Measurements from ENCODE around the gene GNAL.
A peak's percentile ranks its signal among the peaks of the same experiment; 100 is the strongest.
"Not testable (repeated sequence)": the region's sequence is repeated elsewhere in the genome, so short reads cannot be mapped to it uniquely, and the experiment has no call there.

GNAL gene

DNA sequence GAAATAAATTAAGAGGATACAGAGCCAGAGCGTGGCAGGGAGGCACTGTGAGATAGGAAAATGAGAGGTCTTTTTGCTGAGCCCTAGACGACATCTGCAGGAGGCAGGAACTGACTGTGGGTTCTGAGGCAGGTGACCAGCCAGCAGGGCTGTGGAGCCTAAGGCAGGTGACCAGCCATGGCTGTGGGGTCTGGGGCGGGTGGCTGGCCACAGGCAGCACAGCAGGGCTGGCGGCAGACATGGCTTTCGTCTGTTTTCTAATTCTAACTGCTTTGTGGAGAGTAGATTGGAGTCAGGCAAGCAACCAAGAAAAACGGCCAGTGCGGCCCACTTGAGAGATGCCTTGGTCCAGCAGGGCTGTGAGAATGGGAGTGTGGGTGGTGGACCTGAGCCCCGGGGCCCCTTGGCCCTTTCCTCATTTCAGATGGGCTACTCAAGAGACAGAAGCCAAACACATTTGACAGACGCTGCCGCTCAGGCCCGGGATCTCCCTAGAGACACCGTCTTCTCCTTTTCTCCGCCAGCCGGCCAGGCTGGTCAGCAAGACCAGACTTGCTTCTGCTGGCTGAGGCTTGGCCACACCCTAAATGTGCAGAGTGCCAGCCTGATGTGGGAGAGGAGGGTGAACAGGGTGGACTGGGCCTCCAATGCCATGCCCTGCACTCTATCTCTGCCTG, 19.7 kb upstream of the GNAL start:
- no peak for DNase-seq (ENCODE audit: low spot score)

DNA sequence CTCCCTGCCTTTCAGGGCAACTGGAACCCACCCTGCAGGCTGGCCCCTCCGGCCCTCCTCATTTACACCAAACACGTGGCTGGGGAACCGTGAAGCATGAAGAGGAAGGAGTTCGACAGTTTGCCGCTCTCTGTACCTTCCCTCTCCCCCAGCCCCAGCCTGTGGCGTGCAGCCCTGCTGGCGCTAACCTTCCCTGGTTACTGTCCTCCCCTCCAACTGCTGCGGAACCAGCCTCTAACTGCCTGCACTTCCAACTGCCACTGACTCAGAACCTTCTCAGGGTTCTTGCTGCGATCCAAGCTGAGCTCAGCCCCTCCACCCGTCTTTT, 19.2 kb upstream of the GNAL start:
- DNase-seq (ENCODE audit: low spot score) = no peak

DNA sequence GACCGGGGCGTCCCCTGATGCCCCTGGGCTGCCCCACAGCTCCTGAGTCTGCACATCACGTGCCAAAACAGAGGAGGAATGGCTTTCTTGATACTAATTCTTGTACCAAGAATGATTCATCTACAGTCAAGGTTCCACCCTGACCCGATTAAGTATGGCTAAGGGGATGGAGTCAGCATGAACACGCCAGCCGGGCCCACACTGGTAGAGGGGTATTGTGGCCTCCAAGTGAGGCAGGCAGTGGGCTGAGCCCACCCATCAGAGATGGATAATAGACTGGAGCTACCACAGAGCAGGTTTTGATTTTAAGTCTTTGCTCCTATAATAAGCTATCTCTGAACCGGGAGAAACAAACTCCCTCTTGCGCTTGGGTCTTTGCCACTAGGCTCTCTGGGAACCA, 17.9 kb upstream of the GNAL start:
- no peak for DNase-seq (ENCODE audit: low spot score)

DNA sequence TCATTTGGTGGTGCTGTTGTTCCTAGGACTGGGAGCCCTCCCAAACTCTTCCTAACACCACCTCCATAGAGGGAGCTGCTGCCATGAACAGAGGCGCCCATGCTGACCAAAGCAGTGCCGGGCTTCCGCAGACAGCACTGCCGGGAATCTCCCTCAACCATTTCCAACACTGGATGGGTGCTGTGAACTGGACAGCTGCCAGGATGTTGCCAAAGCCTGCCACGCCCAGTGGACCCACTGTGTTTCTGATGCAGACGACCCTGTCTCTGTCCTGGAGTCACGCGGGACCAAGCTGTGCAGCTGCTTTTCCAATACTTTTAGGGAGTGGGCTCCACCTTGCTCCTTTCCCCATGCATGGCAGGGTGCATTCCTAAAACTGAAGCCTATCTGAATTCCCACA, 16.9 kb upstream of the GNAL start:
- no peak for DNase-seq (ENCODE audit: low spot score)

DNA sequence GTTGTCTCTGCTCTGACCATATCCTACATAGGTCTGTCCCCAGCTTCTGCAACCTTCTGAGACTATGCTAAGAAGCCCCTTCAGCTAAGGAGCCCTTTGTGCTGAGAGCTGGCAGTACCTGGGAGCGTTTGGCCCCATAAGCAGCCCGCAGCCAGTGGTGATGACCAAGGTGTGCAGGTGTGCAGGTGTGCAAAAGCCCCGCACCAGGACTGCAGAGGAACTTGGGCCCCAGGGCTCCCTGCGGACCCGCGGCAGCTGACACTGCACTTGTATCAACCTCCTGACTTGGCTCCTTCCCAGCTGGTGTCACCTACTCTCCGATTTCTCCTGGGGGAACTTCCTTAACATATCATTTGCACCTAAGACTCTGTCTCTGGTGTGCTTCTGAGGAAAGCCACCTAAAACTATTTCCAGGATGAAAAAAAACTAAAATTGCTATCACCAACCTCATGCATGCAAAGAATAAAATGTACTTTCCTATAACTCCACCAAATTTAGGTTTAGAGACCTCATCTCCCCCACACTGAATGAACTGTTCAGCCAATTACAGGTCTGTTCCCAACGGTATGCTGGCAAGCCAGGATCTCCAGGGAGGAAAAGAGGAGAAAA, 16.1 kb upstream of the GNAL start:
- DNase-seq (ENCODE audit: low spot score) = no peak

DNA sequence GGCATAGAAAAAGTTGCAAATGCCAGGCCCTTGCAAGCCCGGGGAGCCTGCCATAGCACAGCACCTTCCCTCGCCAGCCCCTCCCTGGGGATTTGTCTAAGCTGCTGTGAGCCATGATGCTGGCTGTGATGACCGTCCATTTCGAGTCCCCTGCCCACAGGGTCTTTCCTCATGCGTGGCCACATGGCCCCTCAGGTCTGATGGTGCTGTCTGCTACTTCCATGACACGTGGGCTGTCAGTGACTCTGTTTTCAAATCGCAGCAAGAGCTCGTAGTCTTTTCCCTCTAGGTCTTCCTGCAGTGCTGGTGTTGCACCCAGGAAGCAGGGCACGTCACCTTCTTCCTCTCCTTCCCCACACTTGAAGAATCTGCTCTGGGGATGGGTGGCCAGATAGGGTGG, 15.5 kb upstream of the GNAL start:
- no peak for DNase-seq (ENCODE audit: low spot score)

DNA sequence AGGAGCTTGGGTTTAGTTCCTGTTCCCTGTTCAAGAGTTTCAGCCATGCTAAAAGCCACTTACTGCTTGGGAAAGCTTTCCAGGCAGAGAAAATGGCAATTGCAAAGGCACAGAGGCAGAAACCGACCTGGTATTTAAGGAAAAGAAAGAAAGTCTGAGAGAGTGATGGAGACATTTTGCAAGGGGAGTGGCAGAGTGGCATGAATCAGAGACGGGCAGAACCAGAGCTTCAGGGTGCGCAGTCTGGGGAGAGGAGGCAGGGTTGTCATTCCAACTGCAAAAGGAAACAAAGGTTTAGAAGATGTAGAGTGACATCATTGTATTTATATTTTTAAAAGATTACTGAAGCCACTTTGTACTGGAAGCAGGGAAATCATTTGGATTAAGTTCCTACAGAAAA, 14.9 kb upstream of the GNAL start:
- DNase-seq (ENCODE audit: low spot score) = no peak

DNA sequence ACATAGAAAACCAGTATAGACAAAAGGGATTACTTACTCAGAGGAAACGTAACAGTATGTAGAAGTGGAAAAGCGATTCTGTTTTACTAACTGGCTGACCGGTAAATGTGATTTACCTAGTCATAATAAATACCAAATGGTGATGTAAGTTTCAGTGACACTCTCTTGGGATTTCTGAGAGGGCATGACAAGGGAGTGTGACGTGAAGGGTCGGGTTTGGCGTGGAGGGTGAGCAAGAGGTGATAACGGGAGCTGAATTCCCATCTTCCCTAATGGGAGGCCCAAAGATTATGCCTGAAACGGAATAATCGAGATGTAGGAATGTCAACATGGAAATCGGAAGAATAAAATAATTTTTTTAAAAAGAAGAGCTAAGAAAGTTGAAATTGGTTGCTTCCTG, 12.7 kb upstream of the GNAL start:
- DNase-seq (ENCODE audit: low spot score) = no peak

DNA sequence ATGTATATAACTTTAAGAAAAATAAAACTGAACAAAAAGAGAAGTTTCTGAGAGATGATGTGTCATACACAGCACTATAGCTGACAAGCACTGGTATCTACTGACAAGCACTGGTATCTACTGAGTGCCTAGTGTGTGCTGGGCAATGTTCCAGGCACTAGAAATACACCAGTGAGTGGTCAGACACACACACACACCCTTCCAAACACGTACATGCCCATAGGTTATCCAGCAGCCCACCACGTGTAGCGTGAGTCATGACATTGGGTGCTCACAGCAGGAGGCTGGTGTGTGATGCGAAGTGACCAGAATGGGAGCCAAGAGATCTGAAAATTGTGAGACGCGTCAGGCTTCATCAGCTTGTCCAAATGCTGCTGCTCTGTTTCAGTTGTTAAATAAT, 12.2 kb upstream of the GNAL start:
- peak; percentile 12 for DNase-seq (ENCODE audit: low spot score)

DNA sequence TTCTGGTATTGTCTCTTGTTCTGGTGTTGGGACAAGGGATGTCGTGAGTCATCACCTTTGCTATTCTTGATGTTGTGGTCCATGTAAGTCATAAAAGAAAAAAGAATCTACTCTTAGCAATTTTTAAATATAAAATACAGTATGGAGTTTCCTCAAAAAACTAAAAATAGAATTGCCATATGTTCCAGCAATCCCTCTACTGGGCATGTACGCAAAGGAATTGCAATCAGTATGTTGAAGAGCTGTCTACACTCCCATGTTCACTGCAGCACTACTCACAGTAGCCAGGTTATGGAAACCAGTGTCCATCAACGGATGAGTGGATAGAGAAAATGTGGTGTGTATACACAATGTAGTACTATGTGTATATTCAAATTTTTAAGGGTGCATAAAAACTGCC, 10.9 kb upstream of the GNAL start:
- no peak for DNase-seq (ENCODE audit: low spot score)

DNA sequence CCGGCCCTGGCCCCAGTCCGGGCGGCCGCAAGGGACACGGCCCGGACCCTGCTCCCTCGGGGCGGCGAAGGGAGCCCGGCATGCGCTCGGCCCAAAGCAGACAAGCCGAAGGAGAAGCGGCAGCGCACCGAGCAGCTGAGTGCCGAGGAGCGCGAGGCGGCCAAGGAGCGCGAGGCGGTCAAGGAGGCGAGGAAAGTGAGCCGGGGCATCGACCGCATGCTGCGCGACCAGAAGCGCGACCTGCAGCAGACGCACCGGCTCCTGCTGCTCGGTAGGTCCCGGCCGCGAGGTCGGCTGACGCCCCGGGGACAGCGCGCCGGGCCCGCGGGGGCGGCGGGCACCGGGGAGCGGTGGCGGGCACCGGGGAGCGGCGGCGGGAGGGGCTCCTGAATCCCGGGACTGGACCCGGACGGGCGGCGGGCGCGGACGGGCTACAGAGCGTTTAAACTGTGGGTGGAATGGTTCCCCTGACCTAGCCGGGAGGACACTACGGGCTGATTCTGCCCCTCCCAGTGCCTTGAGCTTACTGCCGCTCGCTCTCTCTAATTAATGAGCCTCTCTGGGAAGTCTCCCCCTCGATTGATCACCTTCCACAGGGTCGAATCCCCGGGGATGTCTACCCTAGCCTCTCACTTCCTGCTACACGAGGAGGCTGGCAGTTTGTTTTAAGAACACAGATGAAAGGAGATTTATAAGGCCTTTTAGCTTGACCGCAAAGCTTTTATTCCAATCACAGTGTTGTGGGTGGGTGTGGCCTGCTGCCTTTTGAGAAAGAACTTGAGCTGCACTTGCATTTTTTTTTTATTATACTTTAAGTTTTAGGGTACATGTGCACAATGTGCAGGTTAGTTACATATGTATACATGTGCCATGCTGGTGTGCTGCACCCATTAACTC, 853 bp downstream of the GNAL start:
- DNase-seq (ENCODE audit: low spot score) = peak; percentile 79

DNA sequence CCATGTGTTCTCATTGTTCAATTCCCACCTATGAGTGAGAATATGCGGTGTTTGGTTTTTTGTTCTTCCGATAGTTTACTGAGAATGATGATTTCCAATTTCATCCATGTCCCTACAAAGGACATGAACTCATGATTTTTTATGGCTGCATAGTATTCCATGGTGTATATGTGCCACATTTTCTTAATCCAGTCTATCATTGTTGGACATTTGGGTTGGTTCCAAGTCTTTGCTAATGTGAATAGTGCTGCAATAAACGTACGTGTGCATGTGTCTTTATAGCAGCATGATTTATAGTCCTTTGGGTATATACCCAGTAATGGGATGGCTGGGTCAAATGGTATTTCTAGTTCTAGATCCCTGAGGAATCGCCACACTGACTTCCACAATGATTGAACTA, 1.6 kb downstream of the GNAL start:
- not testable (repeated sequence) for DNase-seq (ENCODE audit: low spot score)

DNA sequence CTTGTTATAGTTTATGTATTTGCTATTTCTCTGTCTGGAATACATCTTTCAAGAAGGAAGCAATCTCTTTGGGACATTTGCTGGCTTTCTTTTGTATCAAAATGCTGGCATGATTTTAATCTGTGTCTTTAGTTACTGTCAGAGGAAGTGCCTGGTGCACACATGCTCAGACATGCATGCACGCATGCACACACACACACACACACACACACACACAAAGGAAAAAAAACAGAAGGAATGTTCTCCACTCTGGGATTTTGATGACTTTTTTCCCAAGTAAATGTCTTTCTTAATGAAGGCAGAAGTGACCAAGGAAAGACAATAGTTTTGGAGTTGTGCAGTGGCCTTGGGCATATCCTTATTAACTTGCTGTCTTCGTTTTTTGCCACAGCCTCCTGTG, 6.7 kb downstream of the GNAL start:
- no peak for DNase-seq (ENCODE audit: low spot score)

DNA sequence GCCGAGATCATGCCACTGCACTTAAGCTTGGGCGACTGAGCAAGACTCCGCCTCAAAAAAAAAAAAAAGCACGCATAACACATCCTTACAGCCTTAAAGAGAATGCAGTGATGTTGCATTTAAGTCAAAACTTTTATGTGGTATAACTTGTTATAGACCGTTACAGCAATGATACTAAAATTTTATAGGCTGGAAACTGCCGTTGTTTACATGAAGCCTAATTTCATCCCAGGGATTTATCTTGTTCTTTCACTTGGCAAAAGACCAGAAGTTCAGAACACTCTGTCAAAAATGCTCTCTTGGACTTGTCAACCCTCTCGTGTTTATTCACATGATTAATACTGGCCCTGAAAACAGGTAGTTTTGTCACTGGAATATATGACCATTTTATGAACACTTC, 7.4 kb downstream of the GNAL start:
- DNase-seq (ENCODE audit: low spot score) = no peak

DNA sequence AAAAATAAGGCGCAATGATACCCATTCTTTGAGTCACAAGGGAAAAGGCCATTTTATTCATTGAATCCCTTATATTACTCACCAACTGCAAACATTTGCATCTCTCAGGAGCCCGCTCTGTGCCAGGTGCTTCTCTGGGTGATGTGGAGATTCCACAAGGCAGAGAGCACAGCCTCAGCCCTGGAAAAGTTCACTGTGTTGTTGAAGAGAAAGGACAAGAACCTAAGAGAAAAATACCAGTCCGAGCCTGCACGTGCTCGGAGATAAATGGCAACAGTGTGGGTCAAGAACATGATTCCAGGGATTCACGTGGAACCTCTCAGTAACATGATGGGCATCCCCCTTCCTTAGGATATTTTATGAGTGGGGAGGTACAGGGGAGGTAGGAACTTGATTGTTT, 11.8 kb downstream of the GNAL start:
- DNase-seq (ENCODE audit: low spot score) = no peak

DNA sequence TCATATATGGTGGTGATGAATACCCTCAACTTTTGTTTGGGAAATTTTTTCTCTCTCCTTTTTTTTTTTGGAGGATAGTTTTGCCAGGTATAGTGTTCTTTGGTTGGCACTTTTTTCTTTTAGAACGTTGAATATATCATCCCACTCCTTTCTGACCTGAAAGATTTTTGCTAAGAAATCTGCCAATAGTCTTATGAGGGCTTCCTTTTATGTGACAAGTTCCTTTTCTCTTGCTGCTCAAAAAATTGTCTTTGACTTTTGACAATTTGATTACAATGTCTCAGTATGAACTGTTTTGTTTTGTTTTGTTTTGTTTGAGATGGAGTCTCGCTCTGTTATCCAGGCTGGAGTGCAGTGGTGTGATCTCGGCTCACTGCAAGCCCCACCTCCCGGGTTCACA, 21.5 kb downstream of the GNAL start:
- no peak for DNase-seq (ENCODE audit: low spot score)

DNA sequence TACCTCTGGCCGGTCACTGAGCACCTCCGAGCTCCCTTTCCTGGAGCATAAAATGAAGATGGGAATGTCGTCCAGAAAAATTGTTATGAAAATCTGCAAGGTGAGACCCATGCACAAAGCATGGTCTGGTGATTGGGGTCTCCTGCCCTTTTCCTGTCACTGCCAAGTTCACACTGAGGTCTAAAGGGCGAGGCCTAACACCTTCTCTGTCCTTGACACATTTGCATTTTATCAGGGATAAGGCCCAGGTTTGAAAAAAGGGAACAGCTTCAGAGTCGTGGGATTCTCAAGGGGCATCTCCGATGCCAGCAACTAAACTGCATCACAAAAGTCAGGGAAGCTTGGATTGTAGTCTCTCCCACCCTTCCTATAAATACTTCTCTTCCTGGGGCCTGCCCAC, 24.7 kb downstream of the GNAL start:
- DNase-seq (ENCODE audit: low spot score) = no peak

DNA sequence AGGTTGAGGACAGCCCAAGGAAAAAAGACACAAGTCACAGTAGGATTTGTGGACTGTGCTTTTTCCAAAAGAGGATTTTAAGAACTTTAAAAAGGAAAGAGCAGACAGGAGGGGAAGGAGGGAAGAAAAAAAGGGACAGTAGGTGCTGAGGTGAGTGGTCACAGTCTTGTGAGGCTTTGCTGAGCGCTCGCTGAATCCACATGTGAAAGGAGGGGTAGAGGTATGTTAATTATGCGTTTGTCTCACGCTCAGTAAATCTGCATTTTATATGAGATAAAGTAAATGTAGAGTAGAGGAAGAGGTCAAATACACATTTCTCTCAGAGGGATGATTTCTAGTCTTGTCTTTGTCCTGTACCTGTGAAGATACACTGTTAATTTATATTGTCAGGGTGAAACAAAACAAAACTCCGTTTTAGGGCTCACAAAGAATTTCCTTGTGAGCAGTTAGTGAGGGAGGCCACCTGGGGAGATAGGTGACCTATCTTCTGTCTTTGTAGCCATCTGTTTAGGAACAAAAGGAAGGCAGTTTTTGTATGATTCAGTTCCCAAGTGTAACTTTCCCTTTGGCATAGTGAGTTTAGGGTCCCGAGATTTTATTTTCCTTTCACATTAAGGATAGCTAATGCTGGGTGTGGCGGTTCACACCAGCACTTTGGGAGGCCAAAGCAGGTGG, 25.3 kb downstream of the GNAL start:
- DNase-seq (ENCODE audit: low spot score) = no peak

DNA sequence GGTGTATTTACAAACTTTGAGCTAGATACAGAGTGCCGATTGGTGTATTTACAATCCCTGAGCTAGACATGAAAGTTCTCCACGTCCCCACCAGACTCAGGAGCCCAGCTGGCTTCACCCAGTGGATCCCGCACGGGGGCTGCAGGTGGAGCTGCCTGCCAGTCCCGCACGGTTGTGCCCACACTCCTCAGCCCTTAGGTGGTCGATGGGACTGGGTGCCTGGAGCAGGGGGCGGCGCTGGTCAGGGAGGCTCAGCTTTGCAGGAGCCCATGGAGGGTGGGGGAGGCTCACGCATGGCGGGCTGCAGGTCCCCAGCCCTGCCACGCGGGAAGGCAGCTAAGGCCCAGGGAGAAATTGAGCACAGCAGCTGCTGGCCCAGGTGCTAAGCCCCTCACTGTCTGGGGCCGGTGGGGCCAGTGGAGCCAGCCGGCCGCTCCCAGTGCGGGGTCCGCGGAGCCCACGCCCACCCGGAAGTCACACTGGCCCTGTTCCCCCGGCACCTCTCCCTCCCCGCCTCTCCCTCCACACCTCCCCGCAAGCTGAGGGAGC, 27.8 kb downstream of the GNAL start:
- not testable (repeated sequence) for DNase-seq (ENCODE audit: low spot score)

DNA sequence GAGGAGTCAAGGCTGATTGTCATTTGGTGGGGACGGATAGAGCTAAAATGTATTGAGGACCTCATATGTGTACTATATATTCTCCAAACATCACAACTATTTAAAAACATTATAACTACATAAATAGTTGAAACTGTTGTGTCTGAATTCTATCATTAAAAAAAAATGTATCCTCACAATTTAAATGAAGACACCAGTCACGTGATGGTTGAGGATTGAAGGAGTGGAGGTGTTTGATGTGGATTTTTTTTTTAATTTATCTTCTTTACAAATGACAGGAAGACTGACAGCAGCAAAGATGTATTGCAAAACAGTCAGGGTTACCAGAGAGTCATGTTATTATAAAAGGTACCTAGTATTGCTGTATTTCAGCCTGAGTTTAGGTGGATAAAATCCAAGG, 30.0 kb downstream of the GNAL start:
- DNase-seq (ENCODE audit: low spot score) = no peak

DNA sequence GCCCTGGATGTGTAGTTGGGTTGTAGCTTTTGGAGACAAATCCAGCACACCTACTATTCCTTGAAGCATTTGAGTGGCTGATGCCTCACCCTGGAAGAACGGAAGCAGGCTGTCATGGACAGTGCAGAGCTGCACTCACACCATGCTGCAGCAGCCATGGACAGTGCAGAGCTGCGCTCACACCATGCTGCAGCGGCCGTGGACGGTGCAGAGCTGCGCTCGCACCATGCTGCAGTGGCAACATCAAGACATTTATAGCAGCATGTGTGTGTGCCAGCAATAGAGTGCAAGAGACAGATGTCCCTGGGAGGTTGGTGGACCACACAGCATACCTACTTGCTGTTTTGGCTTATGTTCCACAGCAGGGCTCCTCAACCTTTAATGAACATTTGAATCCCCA, 30.6 kb downstream of the GNAL start:
- DNase-seq (ENCODE audit: low spot score) = no peak

DNA sequence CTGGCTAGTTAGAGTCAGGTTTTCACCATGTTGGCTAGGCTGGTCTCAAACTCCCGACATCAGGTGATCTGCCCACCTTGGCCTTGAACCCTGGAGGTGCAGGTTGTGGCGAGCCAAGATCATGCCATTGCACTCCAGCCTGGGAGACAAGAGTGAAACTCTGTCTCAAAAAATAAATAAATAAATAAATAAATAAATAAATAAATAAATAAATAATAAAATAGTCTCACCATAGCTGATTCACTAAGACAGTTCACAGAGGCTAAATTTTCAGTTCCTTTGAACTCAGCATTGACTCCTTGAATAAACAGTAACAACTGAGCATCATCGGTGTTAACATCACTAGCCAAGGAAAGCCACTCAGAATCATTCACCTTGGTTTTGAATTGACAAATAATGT, 32.7 kb downstream of the GNAL start:
- no peak for DNase-seq (ENCODE audit: low spot score)

DNA sequence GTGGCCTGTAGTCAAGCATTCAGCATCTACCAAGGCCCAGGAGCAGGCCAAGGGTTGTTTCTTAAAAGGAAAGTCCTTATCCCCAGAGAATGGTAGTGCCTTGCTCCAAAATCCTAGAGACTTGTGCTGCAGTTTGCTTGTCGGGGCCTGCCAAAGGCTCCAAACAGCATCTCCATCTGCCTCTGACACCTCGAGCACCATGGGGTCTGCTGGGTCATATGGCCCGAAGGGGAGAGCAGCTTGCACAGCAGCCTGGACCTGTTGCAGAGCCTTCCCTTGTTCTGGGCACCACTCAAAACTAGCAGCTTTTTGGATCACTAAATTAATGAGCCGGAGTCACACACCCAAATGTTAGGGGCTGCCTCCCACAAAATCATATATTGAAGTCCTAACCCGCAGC, 35.7 kb downstream of the GNAL start:
- no peak for DNase-seq (ENCODE audit: low spot score)
